ENCODE measurements around the gene FCN3. TPM values are rescaled to one million over a fixed set of nuclear protein-coding genes. Genes with fewer than 3 reads are reported as not detected.

The FCN3 gene
- total and polyA plus RNA-seq, 10 of the 15 experiments (the other 5 are each of a cell fraction or from before 2014, with no cell fraction given) = 0.28 TPM; not detected in 9

- ChIA-PET POLR2A (no interaction called here), CTCF (interaction anchor here (0.8 to 8.7 kb wide), 25 partner anchors 9 to 305 kb away, joined by 3 to 126 read pairs (median 5); partner anchors contain the start of genes AHDC1, GPR3, MAP3K6 and SYTL1), RAD21 (ENCODE audit: unreplicated experiment) (interaction anchor here (1.3 to 3.1 kb wide), 4 partner anchors 8 to 62 kb away, joined by 4 to 16 read pairs (median 6); partner anchors contain the start of gene MAP3K6), SMC1A (ENCODE audit: uncharacterized antibody, unreplicated experiment) (interaction anchor here (0.8 to 2.0 kb wide), 7 partner anchors 26 to 254 kb away, joined by 3 to 16 read pairs (median 4); no protein-coding TSS in a partner anchor)
- no peak for ATAC-seq
- no peak overlapping the region for H3K4me2 ChIP-seq (ENCODE audit: control insufficient read depth, insufficient read depth)
- H3K79me2 ChIP-seq (ENCODE audit: control insufficient read depth, insufficient read depth, low read length) = no peaks in the 10 kb centered on the region
- no peaks in the 10 kb centered on the region for H3K9me3 ChIP-seq (replicated peaks; ENCODE audit: control insufficient read depth, insufficient read depth, low read length)
- no TSS peak for BruUV-seq (replicated peaks)
- peaks cover 13% of the 10 kb centered on the region for H3K4me1 ChIP-seq (ENCODE audit: control insufficient read depth, insufficient read depth, low read length)
- no peaks in the 10 kb centered on the region for H4K20me1 ChIP-seq (ENCODE audit: control insufficient read depth, insufficient read depth)
- H3K9ac ChIP-seq (ENCODE audit: control insufficient read depth, insufficient read depth, low read length) = no peak overlapping the region
- H3K4me3 ChIP-seq = no peak overlapping the region
- H3K27ac ChIP-seq (ENCODE audit: control insufficient read depth, insufficient read depth) = no peak overlapping the region
- in situ Hi-C loops (cut with MboI) = no loop called here
- no peak for FAIRE-seq
- no peak for DNase-seq (ENCODE audit: low read depth, low spot score)
- no peak overlapping the region for H2AFZ ChIP-seq (ENCODE audit: control insufficient read depth, low read depth, low read length)
- H3K27me3 ChIP-seq (replicated peaks in 1 of 2; ENCODE audit: control insufficient read depth in 2 of 2, insufficient read depth in 2 of 2, low read length in 1 of 2) = no peaks in the 10 kb centered on the region; a peak in 1 of 4 replicates
- 48% methylated on average over 20 of the region's 21 CpGs for WGBS (ENCODE audit: insufficient coverage, insufficient replicate concordance, low lambda C conversion rate, missing lambda C conversion rate)
- TF ChIP-seq NBN (IDR thresholded peaks at IDR 0.05) = no peak
- TF ChIP-seq POLR2AphosphoS2 (IDR thresholded peaks at IDR 0.05; ENCODE audit: low read depth, low read length) = no peak
- TF ChIP-seq NR2C1 (IDR thresholded peaks at IDR 0.05) = no peak
- no peak for TF ChIP-seq LARP7 (IDR thresholded peaks at IDR 0.05)
- TF ChIP-seq KDM1A (IDR thresholded peaks at IDR 0.05; ENCODE audit: borderline replicate concordance) = no peak
- TF ChIP-seq ZNF384 (IDR thresholded peaks at IDR 0.05; ENCODE audit: borderline replicate concordance, low read depth, low read length) = no peak
- no peak for TF ChIP-seq SREBF2 (IDR thresholded peaks at IDR 0.05; ENCODE audit: low read length)
- no peak for TF ChIP-seq CBX5 (IDR thresholded peaks at IDR 0.05; ENCODE audit: low read depth)
- TF ChIP-seq ZBED1 (IDR thresholded peaks at IDR 0.05; ENCODE audit: borderline replicate concordance) = no peak
- no peak for TF ChIP-seq NKRF (conservative IDR thresholded peaks at IDR 0.05)
- no peak for TF ChIP-seq BACH1 (IDR thresholded peaks at IDR 0.05; ENCODE audit: borderline replicate concordance)
- no peak for TF ChIP-seq EP300 (IDR thresholded peaks at IDR 0.05; ENCODE audit: borderline replicate concordance in 1 of 2, control insufficient read depth in 1 of 2, low read depth in 2 of 2, low read length in 2 of 2)
- no peak for TF ChIP-seq POU2F2 (IDR thresholded peaks at IDR 0.05; ENCODE audit: borderline replicate concordance, low read depth, low read length)
- intact Hi-C loops (cut with micrococcal nuclease; ENCODE audit: unreplicated experiment) = no loop called here
- H3K36me3 ChIP-seq (ENCODE audit: control insufficient read depth in 2 of 2, insufficient read depth in 2 of 2, low read length in 1 of 2) = no peaks in the 10 kb centered on the region
Measured at GRCh38 chr1:27358038-27358927, 16.3 kb downstream of the FCN3 start.

Data from GM12878 (cell line).